ENCODE measurements around the gene PDE2A. TPM values are rescaled to one million over a fixed set of nuclear protein-coding genes. Genes with fewer than 3 reads are reported as not detected.

The PDE2A gene
- total RNA-seq, 1 experiment from 2014 or later, result 0.74 TPM

GRCh38 chr11:72599325-72600117 is 74.7 kb downstream of the PDE2A start:
- no peaks in the 10 kb centered on the region for H3K27me3 ChIP-seq (ENCODE audit: control insufficient read depth, insufficient read depth, low read length)
- ChIA-PET CTCF (interaction anchor here (0.6 to 2.6 kb wide), 10 partner anchors 9 to 1045 kb away, joined by 3 to 29 read pairs (median 5); no protein-coding TSS in a partner anchor), POLR2A (no interaction called here)
- no peak overlapping the region for H3K27ac ChIP-seq (ENCODE audit: low read length)
- TF ChIP-seq REST (IDR thresholded peaks at IDR 0.05; ENCODE audit: insufficient read depth in 1 of 2, low read depth in 2 of 2, low read length in 1 of 2), result no peak
- TF ChIP-seq TCF7L2 (IDR thresholded peaks at IDR 0.05; ENCODE audit: low read depth, low read length), result no peak
- in situ Hi-C loops (cut with HindIII; ENCODE audit: low pct_unique_long_range_greater_than_20kb, low sequenced_read_pairs), result no loop called here
- DNase-seq (ENCODE audit: low read depth, low spot score), result no peak
- H3K9me3 ChIP-seq (ENCODE audit: control insufficient read depth, insufficient read depth, low read depth, low read length), result no peaks in the 10 kb centered on the region
- intact Hi-C loops (cut with micrococcal nuclease; ENCODE audit: unreplicated experiment), result loop anchor here (2.0 kb wide), 1 partner anchor 43 kb away; no protein-coding TSS in a partner anchor
- peak; percentile 43 for ATAC-seq
- BruUV-seq (replicated peaks), result no TSS peak
- no peak overlapping the region for H3K4me3 ChIP-seq (ENCODE audit: low read depth in 2 of 2, low read length in 2 of 2)
- H3K36me3 ChIP-seq (ENCODE audit: control insufficient read depth, insufficient read depth, low read length), result no peaks in the 10 kb centered on the region
- H3K4me1 ChIP-seq (ENCODE audit: control insufficient read depth, insufficient read depth, low read length), result no peaks in the 10 kb centered on the region

- Histone ChIP-seq H3K4me1 (ENCODE audit: control insufficient read depth, insufficient read depth, low read length) (no peaks in the 10 kb centered on the region), H3K9me3 (ENCODE audit: control insufficient read depth, insufficient read depth, low read depth, low read length) (no peaks in the 10 kb centered on the region), H3K27ac (ENCODE audit: low read length) (no peak overlapping the region), H3K4me3 (ENCODE audit: low read depth in 2 of 2, low read length in 2 of 2) (no peak overlapping the region), H3K36me3 (ENCODE audit: control insufficient read depth, insufficient read depth, low read length) (no peaks in the 10 kb centered on the region), H3K27me3 (ENCODE audit: control insufficient read depth, insufficient read depth, low read length) (no peaks in the 10 kb centered on the region)
- CTCF ChIA-PET, result interaction anchor here (0.6 to 2.6 kb wide), 13 partner anchors 10 to 1046 kb away, joined by 3 to 29 read pairs (median 3); partner anchors contain the start of gene RNF121
- peak in 1 of 2 experiments; percentile 59; a peak in 1 of 4 replicates for TF ChIP-seq REST (IDR thresholded peaks at IDR 0.05; ENCODE audit: insufficient read depth in 1 of 2, low read depth in 2 of 2, low read length in 1 of 2)
- peak; percentile 87 for TF ChIP-seq CTCF (IDR thresholded peaks at IDR 0.05)
- TF ChIP-seq POLR2AphosphoS5 (IDR thresholded peaks at IDR 0.05; ENCODE audit: low read depth, low read length), result no peak
- intact Hi-C loops (cut with micrococcal nuclease; ENCODE audit: unreplicated experiment) (loop anchor here (2.0 kb wide), 1 partner anchor 44 kb away; no protein-coding TSS in a partner anchor), in situ Hi-C loops (cut with HindIII; ENCODE audit: low pct_unique_long_range_greater_than_20kb, low sequenced_read_pairs) (no loop called here)
- peak; percentile 89 for ATAC-seq
- BruUV-seq (replicated peaks), result no TSS peak
- POLR2A ChIA-PET, result no interaction called here
- DNase-seq (ENCODE audit: low read depth, low spot score), result no peak
Observed at GRCh38 chr11:72598906-72599305, 75.3 kb downstream of the PDE2A start.

Measured in Panc1 (cell line).